HFFc6 (cell line): ENCODE results near the gene TMEM86B. TPM values are rescaled to one million over a fixed set of nuclear protein-coding genes. Genes with fewer than 3 reads are reported as not detected.

Experiments used
- DNase-seq: peaks from one replicate; pipeline ENCODE4 v3.0.0-alpha.2; 2018
- H3K27ac Mint-ChIP-seq: 2 replicates; pipeline ENCODE4 v1.8.0; 2020; ENCODE audit warnings: mild to moderate bottlenecking, mixed read lengths
- H3K27me3 Mint-ChIP-seq: 2 replicates; pipeline ENCODE4 v1.8.0; 2021; ENCODE audit warnings: mild to moderate bottlenecking, moderate library complexity, mixed read lengths; ENCODE audit not compliant: insufficient read depth
- H3K36me3 Mint-ChIP-seq: 2 replicates; pipeline ENCODE4 v1.8.0; 2021; ENCODE audit warnings: low read depth, mixed read lengths
- H3K4me1 Mint-ChIP-seq: 2 replicates; pipeline ENCODE4 v1.8.0; 2020; ENCODE audit warnings: low read depth, mixed read lengths
- H3K4me3 Mint-ChIP-seq: 2 replicates; pipeline ENCODE4 v1.8.0; 2020; ENCODE audit warnings: mild to moderate bottlenecking, moderate library complexity, mixed read lengths
- H3K9me3 Mint-ChIP-seq: 2 replicates; pipeline ENCODE4 v1.8.0; 2020; ENCODE audit warnings: mild to moderate bottlenecking, mixed read lengths
- CTCF ChIP-seq: fragments of 200-600 bp; sonication (generic); IDR thresholded peaks from 2 replicates; pipeline ENCODE4 v1.5.0; 2021; ENCODE audit warnings: antibody characterized with exemption, mild to moderate bottlenecking
- total RNA-seq, 6 experiments: library from RNA; stranded (reverse); fragmentation: NEBNext Ultra II Directional; extraction: Animal tissue kit (Norgen Biotek cat#: 25700); gene quantifications; 2 replicates in 1 of 6; 3 replicates in 5 of 6; pipeline ENCODE4 v1.2.3, GENCODE V29; 2021

The TMEM86B gene
- total RNA-seq, 6 experiments from 2014 or later, result 1.8 to 2.7 (median 2.0) TPM

GRCh38 chr19:55256562-55257460 is 28.2 kb upstream of the TMEM86B start:
- no peaks in the 10 kb centered on the region; the same call in 1 of the 2 replicates for H3K27me3 Mint-ChIP-seq
- H3K36me3 Mint-ChIP-seq, result peaks cover 20% of the 10 kb centered on the region; the same call in 1 of the 2 replicates
- no peak for DNase-seq
- H3K27ac Mint-ChIP-seq, result peak overlapping the region; percentile 89
- peaks cover 52% of the 10 kb centered on the region for H3K4me1 Mint-ChIP-seq
- H3K9me3 Mint-ChIP-seq, result no peaks in the 10 kb centered on the region
- no peak for TF ChIP-seq CTCF
- H3K4me3 Mint-ChIP-seq, result peak overlapping the region; percentile 95

DNA sequence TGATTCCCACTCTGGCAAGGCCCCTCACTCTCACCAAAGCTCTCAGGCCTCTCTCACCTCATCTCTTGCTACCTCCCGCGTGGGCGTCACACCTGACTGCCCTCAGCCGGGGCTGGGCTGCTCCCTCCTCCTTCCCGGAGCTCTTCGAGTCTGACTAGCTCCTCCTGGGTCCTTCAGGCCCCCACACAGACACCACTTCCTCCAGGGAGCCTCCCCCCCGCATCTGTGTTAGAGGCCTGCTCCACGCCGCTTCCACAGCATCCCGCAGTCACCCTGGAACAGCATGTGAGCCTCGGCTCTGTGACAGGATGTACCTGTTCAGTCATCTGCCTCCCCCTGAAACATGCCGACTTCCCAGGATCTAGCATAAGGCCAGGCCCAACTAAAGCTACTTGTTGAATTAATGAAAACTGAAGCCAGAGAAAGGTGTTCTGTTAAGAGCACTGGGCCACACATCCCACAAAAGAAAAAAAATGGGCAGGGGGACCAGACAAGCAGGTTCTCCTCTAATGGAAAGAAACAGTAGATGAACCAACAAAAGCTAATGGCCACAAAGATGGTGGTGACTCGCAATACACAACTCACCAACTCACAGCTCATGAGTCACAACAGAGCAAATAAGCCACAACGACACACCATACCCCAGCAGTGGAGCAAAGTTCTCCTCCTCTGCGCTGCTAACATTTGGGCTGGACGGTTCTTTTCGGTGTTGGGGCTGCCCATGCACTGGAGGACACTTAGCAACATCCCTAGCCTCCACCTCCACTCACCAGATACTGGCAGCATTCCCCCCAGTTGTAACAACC is 27.3 kb upstream of the TMEM86B start:
- DNase-seq, result peak; percentile 53
- H3K27ac Mint-ChIP-seq, result peak overlapping the region; percentile 89

DNA sequence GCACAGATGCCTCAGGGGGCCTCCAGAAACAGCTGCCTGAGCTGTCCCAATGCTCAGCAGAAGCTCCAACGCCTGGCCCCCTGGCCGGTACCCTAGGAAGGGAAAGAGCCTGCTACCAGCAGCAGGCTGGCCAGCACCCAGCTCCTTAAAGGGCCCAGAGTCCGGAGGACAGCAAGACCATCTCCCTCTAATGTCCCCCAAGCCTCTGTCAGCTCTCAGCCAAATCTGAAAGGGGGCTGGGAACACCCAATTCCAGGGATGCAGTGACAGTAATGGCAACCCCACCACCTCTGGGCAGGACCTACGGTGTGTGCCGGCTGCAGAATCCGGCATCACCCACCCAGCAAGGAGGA is 26.0 kb upstream of the TMEM86B start:
- Mint-ChIP-seq H3K9me3 (no peaks in the 10 kb centered on the region), H3K36me3 (peaks cover 20% of the 10 kb centered on the region; the same call in 1 of the 2 replicates), H3K4me3 (no peak overlapping the region), H3K27ac (no peak overlapping the region), H3K27me3 (no peaks in the 10 kb centered on the region; the same call in none of the 2 replicates), H3K4me1 (peaks cover 53% of the 10 kb centered on the region)
- no peak for TF ChIP-seq CTCF
- DNase-seq, result no peak

More for the DNA sequence above, 27.3 kb upstream of the TMEM86B start:
- TF ChIP-seq CTCF, result no peak
- Mint-ChIP-seq H3K4me3 (peak overlapping the region; percentile 95), H3K4me1 (peaks cover 61% of the 10 kb centered on the region), H3K27me3 (no peaks in the 10 kb centered on the region; the same call in none of the 2 replicates), H3K36me3 (peaks cover 20% of the 10 kb centered on the region; the same call in 1 of the 2 replicates), H3K9me3 (no peaks in the 10 kb centered on the region)

DNA sequence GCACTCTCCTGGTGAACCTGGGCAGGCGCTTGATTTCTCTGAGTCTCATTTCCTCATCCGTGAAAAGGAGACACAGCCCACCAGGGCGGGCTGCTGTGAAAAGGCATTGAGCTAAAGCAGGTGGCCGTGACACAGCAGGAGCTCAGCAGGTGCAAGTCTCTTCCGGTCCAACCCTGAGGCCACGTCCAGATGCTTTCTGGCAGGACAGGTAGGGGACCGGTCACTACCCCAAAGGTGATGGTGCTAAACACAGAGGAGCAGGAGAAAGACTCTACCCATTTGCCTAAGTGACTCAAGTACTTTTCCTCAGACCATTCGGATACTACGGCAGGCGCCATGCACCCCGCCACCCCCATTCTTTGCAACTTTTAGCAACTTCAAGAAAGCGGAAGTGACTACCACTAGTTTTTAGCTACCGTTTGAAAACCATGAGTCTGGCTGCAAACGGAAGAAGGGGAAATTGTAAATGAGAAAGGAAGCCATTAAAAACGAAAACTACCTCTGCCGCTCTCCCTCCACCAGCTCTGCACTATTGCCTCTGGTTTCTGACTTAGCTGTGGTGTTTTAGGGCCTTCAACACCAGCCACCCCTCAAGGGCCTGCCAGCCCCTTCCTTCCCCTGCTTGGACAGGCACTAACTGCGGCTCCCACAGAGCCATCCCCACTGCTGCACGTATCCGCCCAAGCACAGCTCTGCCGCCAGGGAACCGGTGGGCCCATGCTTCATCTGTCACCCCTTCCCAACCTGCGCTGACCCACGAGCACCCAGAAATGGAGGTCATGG is 25.5 kb upstream of the TMEM86B start:
- H3K27ac Mint-ChIP-seq, result no peak overlapping the region
- no peak for TF ChIP-seq CTCF
- H3K9me3 Mint-ChIP-seq, result no peaks in the 10 kb centered on the region
- H3K4me1 Mint-ChIP-seq, result peaks cover 50% of the 10 kb centered on the region
- H3K4me3 Mint-ChIP-seq, result no peak overlapping the region
- H3K36me3 Mint-ChIP-seq, result peaks cover 20% of the 10 kb centered on the region; the same call in 1 of the 2 replicates
- no peaks in the 10 kb centered on the region; the same call in none of the 2 replicates for H3K27me3 Mint-ChIP-seq
- no peak for DNase-seq
